Measurements from ENCODE around the gene MMD2.

MMD2 gene

GRCh38 chr7:4957847-4958476 lies 1.0 kb downstream of the MMD2 start:
- no peak for DNase-seq (ENCODE audit: low spot score)

DNA sequence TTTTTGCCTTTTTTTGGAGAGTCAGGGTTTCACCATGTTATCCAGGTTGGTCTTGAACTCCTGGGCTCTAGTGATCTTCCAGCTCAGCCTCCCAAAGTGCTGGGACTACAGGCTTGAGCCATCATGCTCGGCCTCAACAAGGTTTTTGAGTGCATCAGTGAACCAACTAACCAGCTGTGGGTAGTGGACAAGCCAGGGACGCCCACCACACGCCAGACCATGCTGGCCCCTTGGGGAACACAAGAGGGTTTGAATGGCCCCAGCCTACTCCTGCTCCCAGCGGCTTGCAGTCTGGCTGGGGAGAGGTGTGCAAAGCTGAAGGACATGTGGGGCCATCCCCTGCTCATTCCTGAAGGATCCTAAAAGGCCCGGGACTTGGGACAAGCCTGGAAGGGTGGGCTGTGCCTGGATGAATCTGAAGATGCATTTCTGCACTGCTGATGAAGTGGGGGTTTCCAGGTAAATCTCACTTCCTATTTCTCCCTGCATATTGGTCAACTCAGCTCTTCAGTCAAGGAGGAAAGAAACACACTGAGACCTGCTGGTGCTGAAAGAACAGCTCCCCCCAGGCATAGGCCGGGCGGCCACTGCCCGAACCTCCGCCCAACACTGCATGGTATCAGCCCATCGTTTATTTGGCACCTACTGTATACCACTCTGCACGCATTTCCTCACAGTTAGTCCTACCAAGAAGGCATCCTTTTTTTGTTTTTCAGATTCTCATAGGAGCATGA lies 6.9 kb downstream of the MMD2 start:
- DNase-seq (ENCODE audit: low spot score) = peak; percentile 40

DNA sequence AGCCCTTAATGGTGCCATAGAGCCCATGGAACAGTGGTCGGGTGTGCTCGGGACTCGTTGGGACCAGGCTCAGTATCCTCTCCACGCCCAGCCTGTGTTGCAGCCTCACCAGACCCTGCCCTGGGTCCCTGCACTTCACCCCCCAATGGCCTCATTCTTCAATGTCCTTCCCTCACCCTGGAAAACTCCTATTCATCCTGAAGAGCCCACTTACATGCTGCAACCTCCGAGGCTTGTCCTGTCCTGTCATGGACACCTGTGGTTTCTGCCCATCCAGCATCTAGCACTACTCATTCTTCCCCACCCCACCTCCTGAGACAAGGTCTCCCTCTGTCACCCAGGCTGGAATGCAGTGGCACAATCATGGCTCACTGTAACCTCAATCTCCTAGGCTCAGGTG lies 7.7 kb downstream of the MMD2 start:
- DNase-seq (ENCODE audit: low spot score) = no peak

DNA sequence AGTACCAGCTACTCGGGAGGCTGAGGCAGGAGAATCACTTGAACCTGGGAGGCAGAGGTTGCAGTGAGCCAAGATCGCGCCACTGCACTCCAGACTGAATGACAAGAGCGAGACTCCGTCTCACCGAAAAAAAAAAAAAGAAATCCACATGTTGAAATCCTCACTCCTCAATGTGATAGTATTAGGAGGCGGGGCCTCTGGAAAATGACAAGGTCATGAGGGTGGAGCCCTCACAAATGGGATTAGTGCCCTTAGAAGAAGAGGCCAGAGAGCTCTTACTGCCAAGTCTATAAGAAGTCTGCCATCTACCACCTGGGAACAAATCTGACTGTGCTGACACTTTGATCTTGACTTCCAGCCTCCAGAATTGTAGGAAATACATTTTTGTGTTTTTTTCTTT lies 10.6 kb downstream of the MMD2 start:
- no peak for DNase-seq (ENCODE audit: low spot score)

DNA sequence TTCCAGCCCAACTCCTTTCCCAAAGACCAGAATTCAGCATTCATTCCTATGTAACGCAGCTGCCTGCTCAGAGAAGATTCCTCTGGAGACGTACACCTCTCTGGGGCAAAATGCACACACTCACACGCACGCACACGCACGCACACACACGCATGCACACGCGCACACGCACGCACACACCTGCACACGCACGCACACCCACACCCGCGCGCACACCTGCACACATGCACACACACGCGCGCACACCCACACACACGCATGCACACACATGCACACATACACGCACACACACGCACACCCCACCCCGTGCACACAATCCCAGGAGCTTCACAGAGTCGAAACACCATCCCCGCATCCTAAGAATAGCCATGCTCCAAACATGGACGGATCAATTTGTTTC lies 13.0 kb downstream of the MMD2 start:
- DNase-seq (ENCODE audit: low spot score) = no peak

- no peak for DNase-seq (ENCODE audit: low spot score)
Observed at GRCh38 chr7:4944939-4945338, 14.0 kb downstream of the MMD2 start.

DNA sequence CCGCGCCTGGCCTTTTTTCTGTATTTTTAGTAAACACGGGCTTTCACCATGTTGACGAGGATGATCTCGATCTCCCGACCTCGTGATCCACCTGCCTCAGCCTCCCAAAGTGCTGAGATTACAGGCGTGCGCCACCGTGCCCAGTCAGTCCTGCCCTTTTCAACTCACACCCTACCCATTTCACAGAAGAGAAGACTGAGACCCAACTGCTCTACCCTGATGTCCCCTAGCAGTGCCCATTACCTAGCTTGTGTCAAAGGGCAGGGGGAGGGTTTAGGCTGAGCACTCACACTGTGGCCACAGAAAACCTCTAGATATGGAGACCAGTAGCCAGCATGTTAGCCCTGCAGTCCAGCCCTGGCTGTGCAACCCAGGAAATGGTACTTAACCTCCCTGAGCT lies 15.7 kb downstream of the MMD2 start:
- DNase-seq (ENCODE audit: low spot score) = no peak

DNA sequence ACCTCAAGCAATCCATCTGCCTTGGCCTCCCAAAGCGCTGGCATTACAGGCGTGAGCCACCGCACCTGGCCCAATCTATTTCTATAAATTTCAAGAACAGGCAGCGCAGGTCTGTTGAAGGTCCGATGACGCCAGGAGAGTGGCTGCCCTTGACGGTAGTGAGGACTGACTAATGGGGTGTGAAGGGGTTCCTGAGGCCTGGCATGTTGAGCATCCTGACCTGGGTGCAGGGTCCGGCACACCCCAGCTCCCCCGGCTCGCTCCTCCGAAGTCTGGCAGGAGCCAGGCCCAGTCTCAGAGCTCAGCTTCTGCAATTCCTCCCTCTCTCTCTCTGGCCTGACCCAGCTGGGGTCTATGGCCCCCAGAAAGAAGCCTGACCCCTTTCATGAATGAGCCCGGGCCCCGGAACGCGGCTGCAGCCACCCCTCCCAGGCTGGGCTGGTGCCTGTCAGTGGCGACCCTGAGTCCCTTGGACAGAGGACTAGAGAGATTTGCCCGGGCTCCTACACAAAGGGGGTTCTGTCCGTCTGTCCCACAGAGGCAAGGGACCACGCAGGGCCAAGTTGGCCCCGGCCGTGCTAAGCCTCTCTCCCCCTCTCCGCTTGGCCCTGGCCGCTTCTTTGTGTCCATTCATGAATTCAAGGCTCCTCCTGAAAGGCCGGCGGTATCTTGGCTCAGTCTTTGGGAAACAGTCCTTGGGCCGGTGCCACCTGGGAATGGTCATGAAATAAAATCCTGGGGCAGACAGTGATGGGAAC lies 18.8 kb downstream of the MMD2 start:
- DNase-seq (ENCODE audit: low spot score) = no peak

DNA sequence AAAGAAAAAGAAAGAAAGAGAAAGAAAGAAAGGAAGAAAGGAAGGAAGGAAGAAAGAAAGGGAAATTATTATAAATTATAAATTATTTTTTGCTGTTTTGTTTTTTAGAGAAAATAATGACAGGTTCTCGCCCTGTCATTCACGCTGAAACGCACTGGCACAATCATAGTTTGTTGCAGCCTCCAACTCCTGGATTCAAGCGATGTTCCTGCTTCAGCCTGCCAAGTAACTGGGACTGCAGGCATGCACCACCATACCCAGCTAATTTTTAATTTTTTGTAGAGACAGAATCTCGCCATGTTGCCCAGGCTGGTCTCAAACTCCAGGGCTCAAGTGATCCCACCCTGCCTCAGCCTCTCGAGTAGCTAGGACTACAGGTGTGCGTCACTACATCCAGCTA lies 21.6 kb downstream of the MMD2 start:
- no peak for DNase-seq (ENCODE audit: low spot score)

GRCh38 chr7:4934419-4935025 lies 24.5 kb downstream of the MMD2 start:
- DNase-seq (ENCODE audit: low spot score) = no peak

DNA sequence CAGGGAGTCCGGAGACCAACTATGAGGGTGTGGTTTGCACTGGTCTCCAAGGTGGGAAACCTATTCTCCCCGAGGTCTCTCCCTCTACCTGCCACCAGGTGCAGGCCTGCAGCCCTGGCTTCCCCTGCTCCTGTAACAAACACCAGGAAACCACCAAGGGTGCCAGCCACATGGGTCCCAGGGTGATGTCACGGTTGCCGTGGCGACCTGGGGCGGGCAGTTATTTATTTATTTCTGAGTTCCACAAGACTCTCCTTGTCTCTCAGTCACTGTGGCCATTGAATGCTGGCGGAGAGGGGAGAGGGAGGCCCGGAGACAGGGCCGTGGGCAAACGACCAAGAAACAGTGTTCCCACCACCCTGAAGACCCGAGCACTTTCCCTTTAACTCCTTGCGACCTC lies 27.0 kb downstream of the MMD2 start:
- DNase-seq (ENCODE audit: low spot score) = no peak

- DNase-seq (ENCODE audit: low spot score) = no peak
Observed at GRCh38 chr7:4929005-4929404, 30.0 kb downstream of the MMD2 start.

DNA sequence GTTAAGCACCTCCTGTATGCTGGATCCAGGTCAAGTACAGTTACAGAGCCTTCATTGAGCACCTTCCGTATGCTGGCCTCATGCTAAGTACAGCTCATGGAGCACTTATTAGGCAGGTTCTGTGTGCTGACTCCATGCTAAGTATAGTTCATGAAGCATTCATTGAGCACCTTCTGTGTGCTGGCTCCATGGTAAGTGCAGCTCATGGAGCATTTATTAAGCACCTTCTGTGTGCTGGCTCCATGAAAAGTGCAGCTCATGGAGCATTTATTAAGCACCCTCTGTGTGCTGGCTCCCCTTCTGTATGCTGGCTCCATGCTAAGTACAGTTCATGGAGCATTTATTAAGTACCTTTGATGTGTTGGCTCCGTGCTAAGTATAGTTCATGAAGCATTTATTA lies 30.5 kb downstream of the MMD2 start:
- no peak for DNase-seq (ENCODE audit: low spot score)

- no peak for DNase-seq (ENCODE audit: low spot score)
Observed at GRCh38 chr7:4919969-4920766, 38.8 kb downstream of the MMD2 start.

DNA sequence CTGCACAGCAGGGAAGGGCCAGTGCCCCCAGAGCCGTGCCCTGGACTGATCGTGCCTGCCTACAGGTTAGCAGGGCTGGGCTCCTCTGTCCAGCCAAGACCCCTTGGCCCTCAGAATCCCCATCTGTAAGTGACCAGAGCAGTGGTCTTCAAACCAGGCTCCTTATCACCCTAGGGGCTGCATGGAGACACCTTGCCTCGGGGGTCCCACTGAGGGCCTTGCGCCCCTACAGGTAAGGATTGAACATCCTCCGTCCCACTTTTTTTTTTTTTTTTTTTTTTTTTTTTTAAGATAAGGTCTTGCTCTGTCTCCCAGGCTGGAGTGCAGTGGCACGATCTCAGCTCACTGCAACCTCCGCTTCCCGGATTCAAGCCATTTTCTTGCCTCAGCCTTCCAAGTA lies 42.9 kb downstream of the MMD2 start:
- DNase-seq (ENCODE audit: low spot score) = no peak

GRCh38 chr7:4911111-4911828 lies 47.7 kb downstream of the MMD2 start:
- DNase-seq (ENCODE audit: low spot score) = no peak

- no peak for DNase-seq (ENCODE audit: low spot score)
Observed at GRCh38 chr7:4906682-4907081, 52.3 kb downstream of the MMD2 start.

DNA sequence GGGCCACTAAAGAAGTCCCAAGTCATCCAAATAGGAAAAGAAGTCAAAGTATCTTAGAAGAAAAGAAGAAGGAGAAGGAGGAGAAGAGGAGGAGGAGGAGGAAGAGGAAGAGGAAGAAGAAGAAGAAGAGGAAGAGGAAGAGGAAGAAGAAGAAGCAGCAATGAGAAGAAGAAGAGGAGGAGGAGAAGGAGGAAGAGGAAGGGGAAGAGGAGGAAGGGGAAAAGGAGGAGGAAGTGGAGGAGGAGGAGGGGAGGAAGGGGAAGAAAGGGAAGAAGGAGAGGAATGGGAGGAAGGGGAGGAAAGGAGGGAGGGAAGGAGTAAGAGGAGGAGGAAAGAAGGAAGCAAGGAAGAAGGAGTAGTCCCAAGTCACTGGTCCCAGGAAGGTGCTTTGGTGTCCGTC lies 53.8 kb downstream of the MMD2 start:
- DNase-seq (ENCODE audit: low spot score) = no peak

DNA sequence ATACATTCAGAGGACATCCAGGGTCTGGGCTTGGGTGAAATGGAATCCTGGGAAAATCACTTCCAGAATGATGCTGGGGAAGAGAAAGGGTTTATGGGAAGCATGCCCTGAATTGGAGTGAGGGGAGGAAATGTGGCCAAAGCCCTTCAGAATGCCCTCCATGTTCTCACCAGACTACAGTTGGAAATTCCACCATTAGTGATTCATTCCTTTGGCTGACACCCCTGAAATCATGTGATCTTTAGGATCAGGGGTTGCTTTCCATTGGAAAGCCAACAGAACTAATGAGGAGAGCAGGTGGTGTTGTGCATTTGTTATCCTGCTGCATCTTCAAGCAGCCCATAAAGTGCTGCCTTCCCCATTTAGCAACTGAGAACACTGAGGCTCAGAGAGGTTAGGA lies 54.6 kb downstream of the MMD2 start:
- no peak for DNase-seq (ENCODE audit: low spot score)

DNA sequence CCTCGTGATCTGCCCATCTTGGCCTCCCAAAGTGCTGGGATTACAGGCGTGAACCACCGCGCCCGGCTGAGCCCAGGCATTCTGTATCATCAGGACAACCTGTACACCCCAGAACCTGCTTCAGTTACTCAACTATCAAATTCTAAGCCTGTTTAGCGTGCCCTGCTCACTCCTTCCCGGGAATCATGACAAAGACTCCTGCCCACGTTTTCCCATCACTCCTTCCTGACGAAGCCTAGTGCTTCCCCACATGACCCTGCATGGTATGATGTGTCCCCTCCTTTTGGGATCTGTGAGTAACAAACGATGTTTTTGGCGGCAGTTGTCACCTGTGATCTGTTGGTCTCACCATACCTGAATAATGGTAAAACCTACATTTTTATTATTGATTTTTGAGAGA lies 63.2 kb downstream of the MMD2 start:
- no peak for DNase-seq (ENCODE audit: low spot score)

GRCh38 chr7:4894482-4894881 lies 64.5 kb downstream of the MMD2 start:
- no peak for DNase-seq (ENCODE audit: low spot score)

Data from AG08395 (cell line).